Measurements from ENCODE around the gene STARD5. TPM values are rescaled to one million over a fixed set of nuclear protein-coding genes. Genes with fewer than 3 reads are reported as not detected.

STARD5 gene
- total and polyA plus RNA-seq, 2 of the 8 experiments (the other 6 are each of a cell fraction or from before 2014, with no cell fraction given): 5.5 to 10.4 TPM

DNA sequence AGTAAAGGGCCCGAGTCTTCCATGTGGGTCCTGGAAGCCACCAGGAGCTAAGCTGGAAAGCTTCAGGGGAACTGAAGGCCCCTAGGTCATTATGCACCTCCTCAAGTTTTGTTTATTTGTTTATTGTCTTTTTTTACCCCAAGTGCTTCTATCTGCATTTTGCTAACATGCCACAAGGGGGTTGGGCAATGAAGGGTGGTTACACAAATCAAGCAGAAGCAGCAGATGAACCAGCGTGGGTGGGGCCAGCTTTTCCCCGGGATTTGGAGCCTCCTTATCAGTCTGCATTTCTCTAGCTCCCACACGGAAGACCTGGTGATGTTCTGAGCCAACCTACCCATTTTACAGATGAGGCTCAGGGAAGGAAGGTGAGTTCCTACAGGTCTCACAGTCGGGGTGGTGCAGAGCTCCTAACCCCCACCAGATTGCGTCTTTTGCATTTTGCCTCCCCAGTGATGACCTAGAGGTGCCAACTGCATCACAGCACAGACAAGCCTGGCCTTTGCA is 33.3 kb upstream of the STARD5 start:
- Histone ChIP-seq H2BK5ac (ENCODE audit: low read depth, low read length) (no peak overlapping the region), H3K27me3 (replicated peaks in 1 of 4; ENCODE audit: control insufficient read depth in 3 of 4, extremely low read depth in 1 of 4, insufficient read depth in 3 of 4, low read length in 3 of 4) (no peaks in the 10 kb centered on the region), H3K4ac (replicated peaks; ENCODE audit: insufficient read length, low read depth, low read length) (no peak overlapping the region), H3K9ac (replicated peaks in 1 of 4; ENCODE audit: extremely low read depth in 1 of 4, low read depth in 3 of 4, low read length in 3 of 4) (no peak overlapping the region), H4K20me1 (replicated peaks in 1 of 2; ENCODE audit: control insufficient read depth in 1 of 2, insufficient read depth in 2 of 2, low read length in 2 of 2) (no peaks in the 10 kb centered on the region), H3K23ac (ENCODE audit: insufficient read length) (no peak overlapping the region), H3K4me3 (ENCODE audit: extremely low read depth in 1 of 4, insufficient read depth in 2 of 4, low read depth in 3 of 4, low read length in 4 of 4) (no peak overlapping the region), H2BK15ac (ENCODE audit: low read length) (no peak overlapping the region), H3K27ac (ENCODE audit: low read depth, low read length) (no peak overlapping the region), H3K56ac (replicated peaks; ENCODE audit: insufficient read length, low read depth, low read length) (no peak overlapping the region), H3K9me3 (ENCODE audit: insufficient read depth in 2 of 2, low read depth in 1 of 2, low read length in 1 of 2) (no peaks in the 10 kb centered on the region), H2AK5ac (ENCODE audit: low read depth, low read length) (no peak overlapping the region), H3K36me3 (ENCODE audit: control insufficient read depth in 2 of 4, insufficient read depth in 4 of 4, low read length in 3 of 4) (no peaks in the 10 kb centered on the region), H3K79me1 (ENCODE audit: low read depth, low read length) (no peaks in the 10 kb centered on the region), H3K14ac (ENCODE audit: insufficient read length) (no peak overlapping the region), H4K91ac (replicated peaks; ENCODE audit: insufficient read length, low read length) (no peak overlapping the region), H4K8ac (ENCODE audit: extremely low read depth, insufficient read depth, low read length) (no peak overlapping the region), H2BK12ac (ENCODE audit: low read depth, low read length) (no peak overlapping the region), H3K4me1 (replicated peaks in 1 of 4; ENCODE audit: control insufficient read depth in 3 of 4, insufficient read depth in 4 of 4, low read length in 3 of 4) (peaks cover 0 to 4% (median 2%) of the 10 kb centered on the region in 4 experiments; a peak in 2 of 7 replicates), H4K5ac (ENCODE audit: insufficient read length, low read depth, low read length) (no peak overlapping the region), H2BK120ac (replicated peaks; ENCODE audit: low read depth, low read length) (no peak overlapping the region), H3K23me2 (ENCODE audit: low read depth, low read length) (no peaks in the 10 kb centered on the region), H2AFZ (ENCODE audit: low read length) (no peak overlapping the region), H3K18ac (ENCODE audit: extremely low read depth, low read length) (no peak overlapping the region), H2BK20ac (ENCODE audit: low read length) (no peak overlapping the region), H3K4me2 (ENCODE audit: insufficient read depth in 1 of 2, low read depth in 2 of 2, low read length in 2 of 2) (no peak overlapping the region), H3K79me2 (ENCODE audit: control insufficient read depth in 1 of 2, insufficient read depth in 2 of 2, low read length in 2 of 2) (no peaks in the 10 kb centered on the region)
- no peak for DNase-seq (ENCODE audit: low read depth in 1 of 2, low spot score in 2 of 2)
- ChIA-PET POLR2A (ENCODE audit: partially characterized antibody) (interaction anchor here (0.9 kb wide), 1 partner anchor 91 kb away, joined by 5 read pairs; no protein-coding TSS in a partner anchor), CTCF (ENCODE audit: partially characterized antibody) (interaction anchor here (0.6 to 6.3 kb wide), 30 partner anchors 8 to 850 kb away, joined by 3 to 34 read pairs (median 3); partner anchors contain the start of gene STARD5)
- WGBS, 2 experiments (ENCODE audit: extremely low coverage in 1 of 2, insufficient coverage in 1 of 2, insufficient read length in 1 of 2, insufficient replicate concordance in 2 of 2, low coverage in 1 of 2, low lambda C conversion rate in 2 of 2, missing lambda C conversion rate in 1 of 2): 80% methylated on average over 6 of the region's 6 CpGs; no CpG with 5 or more reads in 1 of the 2 experiments
- FAIRE-seq: no peak
- peak in 1 of 2 experiments; percentile 15; a peak in 1 of 4 replicates for TF ChIP-seq RAD21 (IDR thresholded peaks at IDR 0.05 in 1 of 2, conservative IDR thresholded peaks at IDR 0.05 in 1 of 2; ENCODE audit: low read depth in 2 of 2, low read length in 2 of 2)
- TF ChIP-seq, protein P1, sequence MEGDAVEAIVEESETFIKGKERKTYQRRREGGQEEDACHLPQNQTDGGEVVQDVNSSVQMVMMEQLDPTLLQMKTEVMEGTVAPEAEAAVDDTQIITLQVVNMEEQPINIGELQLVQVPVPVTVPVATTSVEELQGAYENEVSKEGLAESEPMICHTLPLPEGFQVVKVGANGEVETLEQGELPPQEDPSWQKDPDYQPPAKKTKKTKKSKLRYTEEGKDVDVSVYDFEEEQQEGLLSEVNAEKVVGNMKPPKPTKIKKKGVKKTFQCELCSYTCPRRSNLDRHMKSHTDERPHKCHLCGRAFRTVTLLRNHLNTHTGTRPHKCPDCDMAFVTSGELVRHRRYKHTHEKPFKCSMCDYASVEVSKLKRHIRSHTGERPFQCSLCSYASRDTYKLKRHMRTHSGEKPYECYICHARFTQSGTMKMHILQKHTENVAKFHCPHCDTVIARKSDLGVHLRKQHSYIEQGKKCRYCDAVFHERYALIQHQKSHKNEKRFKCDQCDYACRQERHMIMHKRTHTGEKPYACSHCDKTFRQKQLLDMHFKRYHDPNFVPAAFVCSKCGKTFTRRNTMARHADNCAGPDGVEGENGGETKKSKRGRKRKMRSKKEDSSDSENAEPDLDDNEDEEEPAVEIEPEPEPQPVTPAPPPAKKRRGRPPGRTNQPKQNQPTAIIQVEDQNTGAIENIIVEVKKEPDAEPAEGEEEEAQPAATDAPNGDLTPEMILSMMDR (IDR thresholded peaks at IDR 0.05; ENCODE audit: control extremely low read depth in 1 of 3, insufficient read depth in 1 of 3, low read depth in 1 of 3, low read length in 3 of 3): peak in 2 of 3 experiments; percentile 12 to 29; a peak in 1 of 4 replicates
- TF ChIP-seq, protein P2, sequence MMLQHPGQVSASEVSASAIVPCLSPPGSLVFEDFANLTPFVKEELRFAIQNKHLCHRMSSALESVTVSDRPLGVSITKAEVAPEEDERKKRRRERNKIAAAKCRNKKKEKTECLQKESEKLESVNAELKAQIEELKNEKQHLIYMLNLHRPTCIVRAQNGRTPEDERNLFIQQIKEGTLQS (IDR thresholded peaks at IDR 0.05; ENCODE audit: insufficient read depth, low read depth, low read length): no peak

All from H1 (cell line).